HCT116 (cell line): ENCODE measurements around the gene SH3D19. TPM values are rescaled to one million over a fixed set of nuclear protein-coding genes. Genes with fewer than 3 reads are reported as not detected.

Experiments
- ATAC-seq: fragments of 200-7000 bp; cut with Tn5 transposase; 2 replicates; pipeline ENCODE4 v1.9.1; 2020; ENCODE audit warnings: mild to moderate bottlenecking, moderate library complexity
- BruUV-seq: library from RNA; stranded (reverse); fragments of 400-500 nt; replicated peaks from 2 replicates; lab custom pipeline; 2021; lab: Mats Ljungman, UMichigan
- CTCF ChIA-PET: fragments of 300-600 bp; sonication (Branson Sonifier 250); formaldehyde crosslinking; loops from one replicate; lab custom pipeline; 2021; ENCODE audit warnings: antibody characterized with exemption; lab: Charles Lee
- POLR2A ChIA-PET: fragments of 300-600, 350-600 bp; sonication (Branson Sonifier 250); formaldehyde crosslinking; loops from one replicate; lab custom pipeline; 2021; ENCODE audit warnings: antibody characterized with exemption; lab: Charles Lee
- RAD21 ChIA-PET, 2 experiments: fragments of 300-600 bp; sonication (Branson Sonifier 250); formaldehyde crosslinking; loops; one replicate each; lab custom pipeline; 2023; ENCODE audit warnings: low total read pairs in 2 of 2; ENCODE audit not compliant: uncharacterized antibody in 2 of 2, unreplicated experiment in 2 of 2, low non-redundant PET in 1 of 2; lab: Charles Lee
- DNase-seq: peaks from one replicate; pipeline ENCODE4 v3.0.0-alpha.2; 2010; ENCODE audit warnings: low read depth, low spot score
- H2AFZ ChIP-seq: fragments of 200-600 bp; shearing (Covaris generic), sonication (generic); 2 replicates; pipeline ENCODE4 v1.6.1; 2017; ENCODE audit warnings: low read depth, mixed run types, mixed read lengths, antibody characterized with exemption, low read length; ENCODE audit not compliant: poor library complexity, severe bottlenecking
- H3K27ac ChIP-seq: 2 replicates; pipeline ENCODE4 v1.5.1; 2012; ENCODE audit warnings: low read depth, low read length
- H3K27me3 ChIP-seq: fragments of 200-600 bp; sonication (generic); 2 replicates; pipeline ENCODE4 v1.6.1; 2016; ENCODE audit warnings: mixed run types, low read length, mixed read lengths; ENCODE audit not compliant: insufficient read depth
- H3K36me3 ChIP-seq, 2 experiments: fragments of 200-500 bp in 1 of 2; fragments of 200-600 bp in 1 of 2; sonication (Bioruptor generic) in 1 of 2; sonication (generic) in 1 of 2; 2 replicates each; pipeline versions ENCODE4 v1.5.1 to v1.6.1; 2014 to 2016; ENCODE audit warnings: low read length in 2 of 2, inconsistent platforms in 1 of 2, mixed read lengths in 1 of 2, mixed run types in 1 of 2; ENCODE audit not compliant: insufficient read depth in 2 of 2, control insufficient read depth in 1 of 2
- H3K4me1 ChIP-seq, 2 experiments: fragments of 200-600 bp in 1 of 2; sonication (generic) in 1 of 2; 2 replicates each; pipeline versions ENCODE4 v1.5.1 to v1.6.1; 2012 to 2017; ENCODE audit warnings: low read length in 2 of 2, inconsistent platforms in 1 of 2, mild to moderate bottlenecking in 1 of 2, mixed read lengths in 1 of 2, mixed run types in 1 of 2, moderate library complexity in 1 of 2; ENCODE audit not compliant: insufficient read depth in 2 of 2, control insufficient read depth in 1 of 2
- H3K4me2 ChIP-seq: fragments of 200-600 bp; sonication (generic); 2 replicates; pipeline ENCODE4 v1.6.1; 2017; ENCODE audit warnings: mixed run types, low read length, mixed read lengths
- H3K4me3 ChIP-seq, 2 experiments: fragments of 200-600 bp in 1 of 2; sonication (generic) in 1 of 2; replicated peaks in 1 of 2; 2 replicates each; pipeline ENCODE4 v1.5.1; 2011 to 2016; ENCODE audit warnings: low read length in 2 of 2, control low read depth in 1 of 2, low read depth in 1 of 2, mild to moderate bottlenecking in 1 of 2, mixed read lengths in 1 of 2, mixed run types in 1 of 2
- H3K79me2 ChIP-seq: fragments of 200-600 bp; sonication (generic); 2 replicates; pipeline ENCODE4 v1.6.1; 2017; ENCODE audit warnings: mild to moderate bottlenecking, mixed run types, low read length, moderate library complexity, mixed read lengths; ENCODE audit not compliant: insufficient read depth
- H3K9ac ChIP-seq: fragments of 200-600 bp; sonication (generic); 2 replicates; pipeline ENCODE4 v1.6.1; 2016; ENCODE audit warnings: low read length, mixed read lengths
- H3K9me2 ChIP-seq: fragments of 200-600 bp; sonication (generic), shearing (Covaris generic); 2 replicates; pipeline ENCODE4 v1.6.1; 2017; ENCODE audit warnings: mixed run types, mild to moderate bottlenecking, moderate library complexity; ENCODE audit not compliant: insufficient read depth
- H3K9me3 ChIP-seq, 2 experiments: fragments of 200-500 bp in 1 of 2; fragments of 200-600 bp in 1 of 2; sonication (Bioruptor generic) in 1 of 2; sonication (generic) in 1 of 2; 2 replicates each; pipeline ENCODE4 v1.6.1; 2014 to 2017; ENCODE audit warnings: low read length in 2 of 2, mixed read lengths in 2 of 2, inconsistent platforms in 1 of 2, low read depth in 1 of 2, mild to moderate bottlenecking in 1 of 2, mixed run types in 1 of 2, moderate library complexity in 1 of 2; ENCODE audit not compliant: control insufficient read depth in 1 of 2, insufficient read depth in 1 of 2
- H4K20me1 ChIP-seq: fragments of 200-600 bp; sonication (generic), shearing (Covaris generic); 2 replicates; pipeline ENCODE4 v1.6.1; 2017; ENCODE audit warnings: mixed run types, mild to moderate bottlenecking, moderate library complexity; ENCODE audit not compliant: insufficient read depth
- ATF3 ChIP-seq: IDR thresholded peaks from 2 replicates; pipeline ENCODE4 v1.6.1; 2012
- CBX3 ChIP-seq: IDR thresholded peaks from 2 replicates; pipeline ENCODE4 v1.6.1; 2012; ENCODE audit warnings: low read depth
- CEBPB ChIP-seq: IDR thresholded peaks from 2 replicates; pipeline ENCODE4 v1.6.1; 2012; ENCODE audit warnings: low read depth
- CTCF ChIP-seq, 3 experiments: fragments of 200-600 bp in 1 of 3; sonication (generic) in 1 of 3; IDR thresholded peaks in 2 of 3; conservative IDR thresholded peaks in 1 of 3; 2 replicates each; pipeline ENCODE4 v1.5.1; 2012 to 2017; ENCODE audit warnings: low read depth in 2 of 3, low read length in 2 of 3, antibody characterized with exemption in 1 of 3, borderline replicate concordance in 1 of 3, control low read depth in 1 of 3, mild to moderate bottlenecking in 1 of 3, mixed read lengths in 1 of 3, mixed run types in 1 of 3, moderate library complexity in 1 of 3; ENCODE audit not compliant: insufficient read depth in 1 of 3
- EZH2 ChIP-seq: fragments of 200-600 bp; sonication (generic); IDR thresholded peaks from 2 replicates; pipeline ENCODE4 v1.6.1; 2017; ENCODE audit warnings: antibody characterized with exemption, mixed run types
- FOSL1 ChIP-seq: IDR thresholded peaks from 2 replicates; pipeline ENCODE4 v1.6.1; 2012; ENCODE audit warnings: low read depth
- JUND ChIP-seq: IDR thresholded peaks from 2 replicates; pipeline ENCODE4 v1.6.1; 2012
- POLR2A ChIP-seq: IDR thresholded peaks from 2 replicates; pipeline ENCODE4 v1.7.0; 2011; ENCODE audit warnings: borderline replicate concordance; ENCODE audit not compliant: insufficient read depth, insufficient read length; ENCODE audit errors: extremely low read depth
- POLR2AphosphoS5 ChIP-seq: IDR thresholded peaks from 2 replicates; pipeline ENCODE4 v1.6.1; 2011; ENCODE audit warnings: mild to moderate bottlenecking, low read depth, low read length, moderate library complexity
- RAD21 ChIP-seq: IDR thresholded peaks from 2 replicates; pipeline ENCODE4 v1.6.1; 2012; ENCODE audit warnings: low read depth, mild to moderate bottlenecking
- SIN3A ChIP-seq: IDR thresholded peaks from 2 replicates; pipeline ENCODE4 v1.6.1; 2012; ENCODE audit warnings: low read depth
- SP1 ChIP-seq: IDR thresholded peaks from 2 replicates; pipeline ENCODE4 v1.6.1; 2012; ENCODE audit warnings: low read depth
- SRF ChIP-seq: IDR thresholded peaks from 2 replicates; pipeline ENCODE4 v1.6.1; 2012; ENCODE audit warnings: low read depth
- TCF7L2 ChIP-seq: IDR thresholded peaks from 2 replicates; pipeline ENCODE4 v1.7.0; 2011; ENCODE audit warnings: borderline replicate concordance, inconsistent platforms; ENCODE audit not compliant: insufficient read depth, insufficient read length; ENCODE audit errors: extremely low read depth
- YY1 ChIP-seq: IDR thresholded peaks from 2 replicates; pipeline ENCODE4 v1.6.1; 2011; ENCODE audit warnings: low read length, low read depth, moderate library complexity, mild to moderate bottlenecking; ENCODE audit not compliant: insufficient replicate concordance; ENCODE audit errors: extremely low read depth
- ZBTB33 ChIP-seq: IDR thresholded peaks from 2 replicates; pipeline ENCODE4 v1.6.1; 2011; ENCODE audit warnings: mild to moderate bottlenecking, low read length, moderate library complexity; ENCODE audit not compliant: insufficient replicate concordance; ENCODE audit errors: extremely low read depth
- intact Hi-C: fragments of 100-400 bp; cut with micrococcal nuclease; formaldehyde crosslinking; loops from 2 replicates; pipeline ENCODE4 v1.10.0; 2022
- total RNA-seq: library from RNA; stranded (reverse); gene quantifications from one replicate; pipeline ENCODE4 v1.2.1, GENCODE V29; 2021; ENCODE audit not compliant: unreplicated experiment

Gene SH3D19
- total RNA-seq, 1 experiment from 2014 or later, result 37.5 TPM

- ChIA-PET RAD21 (no interaction called here), POLR2A (no interaction called here)
- no TSS peak for BruUV-seq
These were observed 232.9 kb downstream of the SH3D19 start for GRCh38 chr4:151092488-151092887.

GRCh38 chr4:151091047-151091446, 234.4 kb downstream of the SH3D19 start:
- CTCF ChIA-PET, result no interaction called here
- no peaks in the 10 kb centered on the region for H3K9me3 ChIP-seq
- POLR2A ChIA-PET, result no interaction called here

More at GRCh38 chr4:151092488-151092887, 232.9 kb downstream of the SH3D19 start:
- H3K79me2 ChIP-seq, result no peaks in the 10 kb centered on the region
- TF ChIP-seq SP1 (no peak), SIN3A (no peak)
- no peak for DNase-seq
- no peak overlapping the region for H3K27ac ChIP-seq
- ATAC-seq, result no peak
- H2AFZ ChIP-seq, result no peak overlapping the region
- H4K20me1 ChIP-seq, result no peaks in the 10 kb centered on the region
- H3K36me3 ChIP-seq, result no peaks in the 10 kb centered on the region
- H3K4me2 ChIP-seq, result no peak overlapping the region
- no peaks in the 10 kb centered on the region for H3K27me3 ChIP-seq
- no peaks in the 10 kb centered on the region for H3K4me1 ChIP-seq
- intact Hi-C loops, result no loop called here
- CTCF ChIA-PET, result no interaction called here
- no peaks in the 10 kb centered on the region for H3K9me3 ChIP-seq
- H3K9me2 ChIP-seq, result no peaks in the 10 kb centered on the region
- no peak overlapping the region for H3K4me3 ChIP-seq
- H3K9ac ChIP-seq, result no peak overlapping the region

More at GRCh38 chr4:151091047-151091446, 234.4 kb downstream of the SH3D19 start:
- no peaks in the 10 kb centered on the region for H3K4me1 ChIP-seq
- no peaks in the 10 kb centered on the region for H3K79me2 ChIP-seq
- no peak overlapping the region for H3K27ac ChIP-seq
- no peaks in the 10 kb centered on the region for H3K36me3 ChIP-seq
- no peak overlapping the region for H3K9ac ChIP-seq
- H3K9me2 ChIP-seq, result no peaks in the 10 kb centered on the region
- DNase-seq, result no peak
- H3K4me2 ChIP-seq, result no peak overlapping the region
- no peak overlapping the region for H3K4me3 ChIP-seq
- intact Hi-C loops, result no loop called here
- no peaks in the 10 kb centered on the region for H3K27me3 ChIP-seq
- TF ChIP-seq RAD21 (no peak), ZBTB33 (no peak), SIN3A (no peak), EZH2 (no peak), JUND (no peak), TCF7L2 (no peak), SP1 (no peak), ATF3 (no peak), YY1 (no peak), CTCF (IDR thresholded peaks at IDR 0.05 in 2 of 3, conservative IDR thresholded peaks at IDR 0.05 in 1 of 3; ENCODE audit: borderline replicate concordance in 1 of 3, insufficient read depth in 1 of 3, low read depth in 2 of 3, low read length in 2 of 3) (no peak), CBX3 (no peak), SRF (no peak), POLR2A (no peak), CEBPB (no peak), POLR2AphosphoS5 (no peak), FOSL1 (no peak)
- H4K20me1 ChIP-seq, result no peaks in the 10 kb centered on the region
- no TSS peak for BruUV-seq
- no peak overlapping the region for H2AFZ ChIP-seq
- RAD21 ChIA-PET, result no interaction called here
- ATAC-seq, result no peak
